BJ (cell line): ENCODE data around the gene CLDN3. TPM values are rescaled to one million over a fixed set of nuclear protein-coding genes. Genes with fewer than 3 reads are reported as not detected.

Experiments
- CTCF ChIA-PET: fragments of 350-600 bp; formaldehyde crosslinking; extraction: SDS; loops from one replicate; lab custom pipeline; 2021; ENCODE audit warnings: antibody characterized with exemption, inconsistent platforms; lab: Yijun Ruan, JAX
- POLR2A ChIA-PET: fragments of 300-600 bp; sonication (Branson Sonifier 250); formaldehyde crosslinking; extraction: SDS; loops from one replicate; lab custom pipeline; 2021; ENCODE audit warnings: antibody characterized with exemption; lab: Charles Lee
- DNase-seq: peaks from one replicate; pipeline ENCODE4 v3.0.0-alpha.2; 2011; ENCODE audit warnings: low read depth
- H3K27me3 ChIP-seq: 2 replicates; pipeline ENCODE4 v1.6.0; 2011; ENCODE audit warnings: low read length; ENCODE audit not compliant: control insufficient read depth, insufficient read depth
- H3K36me3 ChIP-seq: 2 replicates; pipeline ENCODE4 v1.5.1; 2011; ENCODE audit warnings: low read length; ENCODE audit not compliant: control insufficient read depth, insufficient read depth
- H3K4me3 ChIP-seq: 2 replicates; pipeline ENCODE4 v1.5.1; 2011; ENCODE audit warnings: low read depth, mild to moderate bottlenecking, control low read depth, low read length
- polyA plus RNA-seq: library from polyadenylated mRNA; depleted of rRNA; stranded (reverse); fragments of >200 nt; gene quantifications from 2 replicates; pipeline ENCODE4 v1.2.3, GENCODE V29; 2011
- TF ChIP-seq, protein P1 (sequence below): IDR thresholded peaks from 2 replicates; pipeline ENCODE4 v1.5.1; 2011; ENCODE audit warnings: low read depth, mild to moderate bottlenecking, control low read depth, inconsistent platforms, low read length, moderate library complexity; ENCODE audit not compliant: insufficient read depth

CLDN3 gene
- polyA plus RNA-seq, 1 experiment = not detected

GRCh38 chr7:73768641-73769480 lies 1.2 kb downstream of the CLDN3 start:
- Histone ChIP-seq H3K4me3 (no peak overlapping the region; the same call in 1 of the 2 replicates), H3K36me3 (no peaks in the 10 kb centered on the region), H3K27me3 (peaks cover 11% of the 10 kb centered on the region)
- TF ChIP-seq, protein P1, sequence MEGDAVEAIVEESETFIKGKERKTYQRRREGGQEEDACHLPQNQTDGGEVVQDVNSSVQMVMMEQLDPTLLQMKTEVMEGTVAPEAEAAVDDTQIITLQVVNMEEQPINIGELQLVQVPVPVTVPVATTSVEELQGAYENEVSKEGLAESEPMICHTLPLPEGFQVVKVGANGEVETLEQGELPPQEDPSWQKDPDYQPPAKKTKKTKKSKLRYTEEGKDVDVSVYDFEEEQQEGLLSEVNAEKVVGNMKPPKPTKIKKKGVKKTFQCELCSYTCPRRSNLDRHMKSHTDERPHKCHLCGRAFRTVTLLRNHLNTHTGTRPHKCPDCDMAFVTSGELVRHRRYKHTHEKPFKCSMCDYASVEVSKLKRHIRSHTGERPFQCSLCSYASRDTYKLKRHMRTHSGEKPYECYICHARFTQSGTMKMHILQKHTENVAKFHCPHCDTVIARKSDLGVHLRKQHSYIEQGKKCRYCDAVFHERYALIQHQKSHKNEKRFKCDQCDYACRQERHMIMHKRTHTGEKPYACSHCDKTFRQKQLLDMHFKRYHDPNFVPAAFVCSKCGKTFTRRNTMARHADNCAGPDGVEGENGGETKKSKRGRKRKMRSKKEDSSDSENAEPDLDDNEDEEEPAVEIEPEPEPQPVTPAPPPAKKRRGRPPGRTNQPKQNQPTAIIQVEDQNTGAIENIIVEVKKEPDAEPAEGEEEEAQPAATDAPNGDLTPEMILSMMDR = no peak
- ChIA-PET CTCF (no interaction called here), POLR2A (no interaction called here)
- no peak for DNase-seq

- no peak for DNase-seq
Observed at GRCh38 chr7:73766556-73767229, 3.4 kb downstream of the CLDN3 start.

GRCh38 chr7:73762659-73762999 lies 7.4 kb downstream of the CLDN3 start:
- CTCF ChIA-PET = no interaction called here

More at GRCh38 chr7:73766556-73767229, 3.4 kb downstream of the CLDN3 start:
- CTCF ChIA-PET = interaction anchor here (0.9 kb wide), 1 partner anchor 90 kb away, joined by 3 read pairs; no protein-coding TSS in a partner anchor
- POLR2A ChIA-PET = no interaction called here
- Histone ChIP-seq H3K36me3 (no peaks in the 10 kb centered on the region), H3K27me3 (peaks cover 11% of the 10 kb centered on the region), H3K4me3 (no peak overlapping the region)
- TF ChIP-seq, protein P1 = no peak

GRCh38 chr7:73761854-73762658 lies 8.0 kb downstream of the CLDN3 start:
- ChIA-PET CTCF (no interaction called here), POLR2A (no interaction called here)
- H3K36me3 ChIP-seq = no peaks in the 10 kb centered on the region
- no peaks in the 10 kb centered on the region for H3K27me3 ChIP-seq
- TF ChIP-seq, protein P1 = no peak
- no peak for DNase-seq
- H3K4me3 ChIP-seq = no peak overlapping the region

More at GRCh38 chr7:73762659-73762999, 7.4 kb downstream of the CLDN3 start:
- Histone ChIP-seq H3K36me3 (no peaks in the 10 kb centered on the region), H3K27me3 (no peaks in the 10 kb centered on the region), H3K4me3 (no peak overlapping the region)
- TF ChIP-seq, protein P1 = no peak
- no peak for DNase-seq
- POLR2A ChIA-PET = no interaction called here
